B cell (primary cell): Measurements from ENCODE around the gene FADS1.

Experiments
- EZH2 ChIP-seq: IDR thresholded peaks from 2 replicates; pipeline ENCODE4 v1.6.1; 2012; ENCODE audit warnings: borderline replicate concordance, low read depth, mild to moderate bottlenecking, moderate library complexity, low read length; ENCODE audit not compliant: insufficient read depth, poor library complexity, severe bottlenecking
- TF ChIP-seq, protein P1 (sequence below): fragments of 200-600 bp; IDR thresholded peaks from one replicate; pipeline ENCODE4 v1.8.0; 2022; ENCODE audit warnings: antibody characterized with exemption, mild to moderate bottlenecking

DNA sequence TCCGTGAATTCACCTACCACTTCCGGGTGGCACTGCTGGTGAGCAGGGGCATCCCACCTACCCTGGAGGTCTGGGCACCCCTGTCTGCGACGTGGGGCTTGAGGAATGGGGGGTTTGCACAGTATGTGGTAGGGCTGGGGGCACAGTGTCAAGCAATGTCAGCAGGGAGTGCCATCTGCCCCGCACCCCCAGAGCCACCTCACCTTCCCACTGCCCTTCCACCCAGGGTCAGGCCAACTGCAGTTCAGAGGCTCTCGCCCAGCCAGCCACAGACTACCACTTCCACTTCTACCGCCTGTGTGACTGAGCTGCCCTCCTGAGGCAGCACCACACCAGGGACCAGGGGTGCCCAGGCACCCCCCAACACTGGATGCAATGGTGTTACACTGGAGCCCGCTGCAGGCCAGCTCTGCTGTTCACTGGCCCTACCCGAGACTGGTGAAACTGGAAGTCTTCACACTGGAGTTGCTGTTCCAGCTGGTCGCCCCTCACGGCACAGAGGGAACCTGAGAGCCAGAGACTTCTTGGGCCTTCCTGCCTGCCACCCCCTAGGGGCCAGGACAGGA is 30.9 kb downstream of the FADS1 start:
- TF ChIP-seq, protein P1, sequence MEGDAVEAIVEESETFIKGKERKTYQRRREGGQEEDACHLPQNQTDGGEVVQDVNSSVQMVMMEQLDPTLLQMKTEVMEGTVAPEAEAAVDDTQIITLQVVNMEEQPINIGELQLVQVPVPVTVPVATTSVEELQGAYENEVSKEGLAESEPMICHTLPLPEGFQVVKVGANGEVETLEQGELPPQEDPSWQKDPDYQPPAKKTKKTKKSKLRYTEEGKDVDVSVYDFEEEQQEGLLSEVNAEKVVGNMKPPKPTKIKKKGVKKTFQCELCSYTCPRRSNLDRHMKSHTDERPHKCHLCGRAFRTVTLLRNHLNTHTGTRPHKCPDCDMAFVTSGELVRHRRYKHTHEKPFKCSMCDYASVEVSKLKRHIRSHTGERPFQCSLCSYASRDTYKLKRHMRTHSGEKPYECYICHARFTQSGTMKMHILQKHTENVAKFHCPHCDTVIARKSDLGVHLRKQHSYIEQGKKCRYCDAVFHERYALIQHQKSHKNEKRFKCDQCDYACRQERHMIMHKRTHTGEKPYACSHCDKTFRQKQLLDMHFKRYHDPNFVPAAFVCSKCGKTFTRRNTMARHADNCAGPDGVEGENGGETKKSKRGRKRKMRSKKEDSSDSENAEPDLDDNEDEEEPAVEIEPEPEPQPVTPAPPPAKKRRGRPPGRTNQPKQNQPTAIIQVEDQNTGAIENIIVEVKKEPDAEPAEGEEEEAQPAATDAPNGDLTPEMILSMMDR: no peak
- TF ChIP-seq EZH2: no peak
